Measurements from ENCODE around the gene RFTN1. TPM values are rescaled to one million over a fixed set of nuclear protein-coding genes. Genes with fewer than 3 reads are reported as not detected.

The RFTN1 gene
- total RNA-seq, 2 experiments from 2014 or later = 64.4 to 66.7 TPM

DNA sequence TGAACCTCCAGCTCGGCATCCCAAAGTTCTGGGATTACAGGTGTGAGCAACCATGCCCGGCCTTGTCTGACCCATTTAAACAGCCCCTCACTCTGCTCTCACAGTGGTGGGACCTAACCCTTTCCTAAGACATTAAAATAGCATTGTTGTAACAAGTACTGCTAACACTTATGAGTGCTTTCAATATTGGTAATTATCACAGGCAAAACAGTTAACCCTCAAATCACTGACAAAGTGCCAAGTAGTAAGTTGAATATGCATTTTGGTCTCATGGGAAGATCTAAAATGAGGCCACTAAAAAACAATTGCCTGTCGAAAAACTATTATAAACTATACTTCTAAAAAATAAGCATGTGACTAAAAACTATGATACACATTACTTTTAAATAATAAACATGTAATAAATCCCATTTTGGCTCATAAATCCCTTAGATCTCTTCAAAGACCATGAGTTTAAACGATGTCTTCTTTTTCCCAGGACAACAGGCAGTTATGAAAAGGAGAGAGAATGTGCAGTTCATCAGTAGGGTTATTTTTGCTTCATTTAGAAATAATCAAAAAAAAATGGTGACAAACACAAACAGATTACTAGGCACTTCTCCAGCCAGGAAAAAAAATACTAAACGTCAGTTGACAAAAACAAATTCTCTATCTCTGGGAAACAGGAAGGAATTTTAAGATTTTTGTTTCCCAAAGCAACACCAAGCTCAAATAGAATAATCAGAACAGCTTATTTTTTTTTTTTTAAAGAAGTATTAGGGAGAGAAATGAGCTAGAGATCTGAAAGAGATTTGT, 95.4 kb downstream of the RFTN1 start:
- Mint-ChIP-seq H3K4me1 (peaks cover 19% of the 10 kb centered on the region), H3K9me3 (no peaks in the 10 kb centered on the region), H3K36me3 (peaks cover 25% of the 10 kb centered on the region), H3K27me3 (no peaks in the 10 kb centered on the region), H3K27ac (no peak overlapping the region), H3K4me3 (no peak overlapping the region)
- POLR2A ChIA-PET = no interaction called here
- DNase-seq (no peak), ATAC-seq (ENCODE audit: low read depth) (no peak)

DNA sequence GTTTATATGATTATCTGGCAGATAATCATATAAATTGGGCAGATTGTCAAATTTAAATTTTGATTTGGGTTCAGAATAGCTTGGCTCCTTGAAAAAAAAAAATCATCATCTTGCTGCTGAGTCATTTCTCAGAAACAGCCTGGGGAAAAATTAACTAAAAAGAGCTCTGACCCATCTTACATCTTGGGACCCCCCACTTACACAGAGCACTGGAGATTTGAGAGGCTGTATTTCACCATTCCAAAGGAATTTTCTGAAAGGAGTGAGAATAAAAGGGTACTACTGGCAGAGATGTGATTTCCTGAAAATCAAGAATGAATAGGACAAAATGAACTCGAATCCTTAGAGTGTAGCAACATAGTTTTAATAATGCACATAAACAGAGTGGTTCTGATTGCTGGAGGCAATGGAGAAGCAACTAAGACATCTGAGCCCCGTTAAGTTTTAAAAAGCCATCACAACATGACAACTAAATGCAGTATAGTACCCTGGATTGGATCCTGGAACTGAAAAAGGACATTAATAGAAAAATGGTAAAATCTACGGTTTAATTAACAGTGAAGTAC, 97.5 kb downstream of the RFTN1 start:
- no peak for ATAC-seq (ENCODE audit: low read depth)
- no peak overlapping the region for H3K4me3 Mint-ChIP-seq
- peaks cover 27% of the 10 kb centered on the region for H3K4me1 Mint-ChIP-seq
- peaks cover 31% of the 10 kb centered on the region for H3K36me3 Mint-ChIP-seq
- H3K27me3 Mint-ChIP-seq = no peaks in the 10 kb centered on the region
- no peaks in the 10 kb centered on the region for H3K9me3 Mint-ChIP-seq
- no peak for DNase-seq
- H3K27ac Mint-ChIP-seq = no peak overlapping the region
- POLR2A ChIA-PET = no interaction called here

DNA sequence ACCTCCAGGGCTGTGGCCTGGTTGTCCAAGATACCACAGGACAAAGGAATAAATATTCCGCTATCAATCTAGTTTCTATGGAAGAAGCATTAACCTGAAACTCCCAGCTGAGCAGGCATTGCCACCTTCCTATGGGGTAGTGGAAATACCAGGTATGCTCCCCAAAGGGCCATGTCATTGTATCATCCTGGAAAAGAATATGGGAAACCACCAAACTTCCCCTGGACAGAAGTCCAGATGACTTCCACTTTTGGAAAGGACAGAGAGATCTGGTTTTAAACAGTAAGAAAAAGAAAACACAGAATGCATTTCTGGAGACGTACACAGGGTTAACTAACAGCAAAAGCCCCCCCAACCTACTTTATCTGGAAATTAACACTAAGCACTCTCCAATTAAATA, 100.2 kb downstream of the RFTN1 start:
- POLR2A ChIA-PET = no interaction called here
- Mint-ChIP-seq H3K27ac (no peak overlapping the region), H3K4me1 (peaks cover 26% of the 10 kb centered on the region), H3K4me3 (no peak overlapping the region), H3K27me3 (no peaks in the 10 kb centered on the region), H3K36me3 (peaks cover 30% of the 10 kb centered on the region), H3K9me3 (no peaks in the 10 kb centered on the region)
- ATAC-seq (ENCODE audit: low read depth) (no peak), DNase-seq (no peak)

DNA sequence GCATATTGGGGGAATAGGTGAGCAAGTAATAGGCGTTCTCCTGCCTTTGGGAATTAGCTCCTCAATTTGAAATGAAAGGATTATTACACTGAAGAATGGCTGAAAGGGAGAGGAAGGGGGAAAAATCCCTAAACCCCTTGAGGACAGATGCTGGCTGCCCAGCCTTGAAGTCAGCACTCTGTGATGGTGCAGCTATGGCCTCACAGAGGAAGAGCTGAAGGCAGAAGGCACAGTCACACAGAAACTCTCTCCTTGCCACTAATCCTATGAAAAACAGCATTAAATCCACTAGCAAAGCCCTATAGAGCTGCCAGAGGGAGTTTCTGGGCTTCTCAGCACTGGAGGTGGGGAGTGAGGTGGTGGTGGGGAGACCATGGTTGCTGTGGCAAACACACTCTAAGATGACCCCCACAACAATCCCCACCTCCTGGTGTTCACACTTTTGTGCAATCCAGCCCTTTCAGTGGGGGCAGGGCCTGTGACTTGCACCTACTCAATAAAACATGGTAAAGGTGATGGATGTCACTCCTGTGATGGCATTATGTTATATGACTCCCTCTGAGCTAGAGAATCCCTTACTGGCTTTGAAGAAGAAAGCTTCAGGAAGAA, 101.2 kb downstream of the RFTN1 start:
- Mint-ChIP-seq H3K9me3 (no peaks in the 10 kb centered on the region), H3K36me3 (peaks cover 33% of the 10 kb centered on the region), H3K27me3 (no peaks in the 10 kb centered on the region), H3K4me1 (peaks cover 25% of the 10 kb centered on the region), H3K4me3 (no peak overlapping the region), H3K27ac (no peak overlapping the region)
- DNase-seq (no peak), ATAC-seq (ENCODE audit: low read depth) (no peak)
- POLR2A ChIA-PET = no interaction called here

DNA sequence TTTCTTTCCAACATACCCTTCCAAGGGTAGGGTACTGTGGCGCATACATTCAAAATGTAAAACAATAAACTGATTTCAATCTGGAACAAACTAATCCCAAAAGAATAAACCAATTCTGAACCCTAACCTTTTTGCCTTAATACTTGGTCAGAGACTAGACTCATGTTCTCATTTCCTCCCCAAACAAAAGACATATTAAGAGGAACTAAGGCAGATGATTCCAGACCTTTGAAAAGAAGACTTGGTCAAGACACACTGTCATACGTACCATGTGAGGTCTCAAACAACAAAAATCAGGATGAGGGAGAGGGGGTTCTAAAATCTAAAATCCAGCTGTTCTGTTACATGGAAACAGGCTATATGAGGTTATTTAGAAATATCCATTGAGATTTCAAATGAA, 102.1 kb downstream of the RFTN1 start:
- peaks cover 21% of the 10 kb centered on the region for H3K4me1 Mint-ChIP-seq
- no peaks in the 10 kb centered on the region for H3K27me3 Mint-ChIP-seq
- H3K9me3 Mint-ChIP-seq = no peaks in the 10 kb centered on the region
- H3K4me3 Mint-ChIP-seq = no peak overlapping the region
- ATAC-seq (ENCODE audit: low read depth) = no peak
- peaks cover 31% of the 10 kb centered on the region for H3K36me3 Mint-ChIP-seq
- no peak for DNase-seq
- no peak overlapping the region for H3K27ac Mint-ChIP-seq
- POLR2A ChIA-PET = no interaction called here

DNA sequence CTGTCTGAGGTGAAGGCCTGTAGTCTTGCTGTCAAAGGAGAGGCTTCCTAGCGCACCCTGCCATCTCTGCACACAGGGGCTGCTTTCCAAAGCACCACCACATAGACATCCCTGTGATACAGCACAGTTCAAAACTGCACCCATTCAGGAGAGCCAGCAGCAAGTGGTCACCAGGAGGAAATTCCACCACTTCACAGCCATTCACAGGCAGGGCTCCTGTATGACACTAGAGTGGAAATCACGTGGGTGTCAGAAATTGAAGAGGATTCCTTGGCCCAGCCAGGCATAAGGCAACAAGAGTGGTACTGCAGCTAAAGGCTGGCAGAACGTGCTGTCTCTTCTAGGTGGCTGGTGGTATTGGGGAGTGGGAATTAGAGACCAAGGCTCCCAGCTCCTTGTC, 102.8 kb downstream of the RFTN1 start:
- ATAC-seq (ENCODE audit: low read depth) (no peak), DNase-seq (no peak)
- Mint-ChIP-seq H3K4me3 (no peak overlapping the region), H3K9me3 (no peaks in the 10 kb centered on the region), H3K36me3 (peaks cover 32% of the 10 kb centered on the region), H3K27ac (no peak overlapping the region), H3K4me1 (peaks cover 17% of the 10 kb centered on the region), H3K27me3 (no peaks in the 10 kb centered on the region)
- POLR2A ChIA-PET = no interaction called here

DNA sequence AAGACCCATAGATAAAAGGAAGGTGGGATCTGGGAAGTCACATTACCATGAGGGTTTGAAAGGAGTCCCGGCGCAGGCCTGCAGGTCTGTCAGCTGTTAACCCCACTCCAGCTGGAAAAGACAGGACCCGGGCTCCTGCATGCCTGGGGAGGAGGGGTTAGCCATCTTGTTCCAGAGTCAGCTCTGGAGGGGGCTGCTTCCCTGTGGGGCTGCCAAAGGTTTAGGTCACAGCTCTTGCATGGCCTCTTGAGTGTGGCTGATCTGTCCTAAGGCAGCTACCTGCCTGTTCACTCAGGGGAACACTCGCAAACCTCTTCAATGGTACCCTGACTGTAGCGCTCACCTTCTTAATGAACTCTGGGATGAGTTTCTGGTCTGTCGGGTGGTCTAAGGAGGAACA, 104.5 kb downstream of the RFTN1 start:
- DNase-seq (no peak), ATAC-seq (ENCODE audit: low read depth) (no peak)
- peaks cover 8% of the 10 kb centered on the region for H3K4me1 Mint-ChIP-seq
- H3K27me3 Mint-ChIP-seq = no peaks in the 10 kb centered on the region
- POLR2A ChIA-PET = no interaction called here
- no peaks in the 10 kb centered on the region for H3K9me3 Mint-ChIP-seq
- H3K36me3 Mint-ChIP-seq = peaks cover 32% of the 10 kb centered on the region
- no peak overlapping the region for H3K27ac Mint-ChIP-seq
- H3K4me3 Mint-ChIP-seq = no peak overlapping the region

DNA sequence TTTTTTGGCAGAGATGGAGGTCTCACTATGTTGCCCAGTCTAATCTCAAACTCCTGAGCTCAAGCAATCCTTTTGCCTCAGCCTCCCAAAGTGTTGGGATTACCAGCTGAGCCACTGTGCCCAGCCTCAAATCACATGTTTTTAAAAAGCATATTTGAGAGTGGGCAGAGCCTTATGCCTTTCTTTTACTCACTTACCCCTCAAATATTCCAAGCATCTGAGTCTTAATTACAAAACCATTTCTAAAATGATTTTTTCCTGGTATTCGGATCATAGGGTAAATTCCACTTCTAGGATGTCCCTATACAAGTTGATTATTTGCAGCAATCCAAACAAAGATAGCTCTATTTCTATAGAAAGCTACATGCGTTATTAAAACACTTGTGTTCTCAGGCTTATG, 106.1 kb downstream of the RFTN1 start:
- Mint-ChIP-seq H3K4me1 (peaks cover 10% of the 10 kb centered on the region), H3K27me3 (no peaks in the 10 kb centered on the region), H3K4me3 (no peak overlapping the region), H3K27ac (no peak overlapping the region), H3K36me3 (peaks cover 30% of the 10 kb centered on the region), H3K9me3 (no peaks in the 10 kb centered on the region)
- DNase-seq (no peak), ATAC-seq (ENCODE audit: low read depth) (no peak)
- POLR2A ChIA-PET = no interaction called here

DNA sequence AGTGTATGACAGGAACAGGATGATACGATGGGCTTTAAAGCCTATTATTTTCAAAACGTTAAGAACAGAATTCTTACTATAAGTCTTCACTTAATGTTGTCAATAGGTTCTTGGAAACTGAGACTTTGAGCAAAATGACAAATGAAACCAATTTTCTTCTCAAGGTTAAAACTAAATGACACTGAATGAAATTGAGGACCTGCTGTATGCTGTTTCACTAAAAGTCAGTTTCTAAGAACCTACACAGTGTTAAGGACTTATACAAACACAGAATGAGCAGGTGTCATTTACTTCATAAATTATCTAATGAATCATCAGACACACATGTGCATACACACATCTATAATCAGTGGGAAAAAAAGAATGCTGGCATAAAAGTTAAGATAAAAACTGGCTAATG, 106.9 kb downstream of the RFTN1 start:
- Mint-ChIP-seq H3K27ac (no peak overlapping the region), H3K4me3 (no peak overlapping the region), H3K27me3 (no peaks in the 10 kb centered on the region), H3K4me1 (peaks cover 4% of the 10 kb centered on the region), H3K36me3 (peaks cover 36% of the 10 kb centered on the region), H3K9me3 (no peaks in the 10 kb centered on the region)
- DNase-seq = no peak
- no peak for ATAC-seq (ENCODE audit: low read depth)
- POLR2A ChIA-PET = no interaction called here

DNA sequence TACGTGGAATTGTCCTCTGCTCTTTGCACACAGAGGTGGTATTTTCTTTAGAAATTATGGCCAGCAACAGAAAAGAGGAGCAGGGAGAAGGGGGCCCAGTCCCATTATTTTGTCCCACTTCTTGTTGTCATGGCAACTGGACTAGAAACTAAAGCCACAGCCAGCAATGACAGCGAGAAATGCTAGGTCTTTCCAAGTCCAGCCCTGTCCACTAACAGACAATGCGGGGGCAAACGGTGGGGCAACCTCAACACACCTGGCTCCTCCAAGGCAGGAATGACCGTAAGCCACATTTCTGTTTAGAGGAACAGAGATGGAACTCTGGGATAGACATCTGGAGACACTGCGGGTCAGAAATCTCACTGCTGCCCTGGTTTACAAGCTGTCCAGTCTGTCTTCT, 107.3 kb downstream of the RFTN1 start:
- POLR2A ChIA-PET = no interaction called here
- no peak overlapping the region for H3K27ac Mint-ChIP-seq
- peaks cover 4% of the 10 kb centered on the region for H3K4me1 Mint-ChIP-seq
- no peaks in the 10 kb centered on the region for H3K27me3 Mint-ChIP-seq
- no peak overlapping the region for H3K4me3 Mint-ChIP-seq
- no peak for DNase-seq
- peaks cover 39% of the 10 kb centered on the region for H3K36me3 Mint-ChIP-seq
- no peak for ATAC-seq (ENCODE audit: low read depth)
- H3K9me3 Mint-ChIP-seq = no peaks in the 10 kb centered on the region

DNA sequence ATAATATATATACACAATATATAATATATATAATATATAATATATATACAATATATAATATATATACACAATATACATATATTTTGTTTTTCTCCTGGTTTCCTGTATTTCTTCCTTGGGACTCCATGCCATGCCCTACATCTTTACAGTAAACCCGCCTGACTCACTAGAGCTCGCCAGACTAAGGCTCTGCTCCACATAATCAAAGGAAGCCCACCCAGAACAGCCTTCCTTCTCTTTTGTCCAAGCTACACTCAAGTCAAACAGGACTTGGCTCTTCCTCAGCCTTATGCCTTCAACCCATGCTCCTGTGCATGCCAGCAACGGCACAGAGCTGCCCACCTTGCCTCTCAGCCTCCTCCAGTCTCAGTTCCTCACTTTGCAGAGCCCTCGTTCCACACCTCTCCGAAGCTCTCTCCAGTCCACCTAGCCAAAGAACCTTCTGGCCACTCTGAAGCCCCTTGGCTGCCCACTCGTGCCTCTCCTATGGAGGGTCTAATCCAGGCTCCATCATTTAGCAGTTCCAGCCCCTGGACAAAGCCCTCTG, 109.1 kb downstream of the RFTN1 start:
- Mint-ChIP-seq H3K4me1 (peaks cover 8% of the 10 kb centered on the region), H3K36me3 (peaks cover 44% of the 10 kb centered on the region), H3K9me3 (no peaks in the 10 kb centered on the region), H3K4me3 (no peak overlapping the region), H3K27me3 (no peaks in the 10 kb centered on the region), H3K27ac (no peak overlapping the region)
- ATAC-seq (ENCODE audit: low read depth) = peak; percentile 37
- no peak for DNase-seq
- POLR2A ChIA-PET = no interaction called here

DNA sequence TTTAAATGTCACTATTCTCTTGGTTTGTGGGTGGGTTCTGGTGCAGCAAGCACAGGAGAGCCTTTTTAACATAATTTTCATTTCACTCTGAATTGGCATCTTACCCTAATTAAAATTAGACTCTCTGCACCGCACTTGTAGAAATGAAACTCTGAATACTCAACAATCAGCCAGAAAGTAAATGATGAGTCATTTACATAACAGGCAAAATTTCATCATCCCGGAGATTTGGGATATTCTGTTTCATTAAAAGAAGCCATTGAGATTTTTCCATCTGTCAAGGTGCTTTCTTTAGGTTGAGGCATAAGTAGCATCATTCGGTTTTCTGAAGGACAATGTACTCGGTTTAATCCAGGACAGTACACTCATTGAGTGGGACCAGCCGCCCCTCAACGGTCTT, 111.0 kb downstream of the RFTN1 start:
- no peak for ATAC-seq (ENCODE audit: low read depth)
- DNase-seq = no peak
- H3K9me3 Mint-ChIP-seq = no peaks in the 10 kb centered on the region
- H3K27me3 Mint-ChIP-seq = no peaks in the 10 kb centered on the region
- no peak overlapping the region for H3K4me3 Mint-ChIP-seq
- peaks cover 36% of the 10 kb centered on the region for H3K36me3 Mint-ChIP-seq
- no peak overlapping the region for H3K27ac Mint-ChIP-seq
- POLR2A ChIA-PET = no interaction called here
- peaks cover 8% of the 10 kb centered on the region for H3K4me1 Mint-ChIP-seq

DNA sequence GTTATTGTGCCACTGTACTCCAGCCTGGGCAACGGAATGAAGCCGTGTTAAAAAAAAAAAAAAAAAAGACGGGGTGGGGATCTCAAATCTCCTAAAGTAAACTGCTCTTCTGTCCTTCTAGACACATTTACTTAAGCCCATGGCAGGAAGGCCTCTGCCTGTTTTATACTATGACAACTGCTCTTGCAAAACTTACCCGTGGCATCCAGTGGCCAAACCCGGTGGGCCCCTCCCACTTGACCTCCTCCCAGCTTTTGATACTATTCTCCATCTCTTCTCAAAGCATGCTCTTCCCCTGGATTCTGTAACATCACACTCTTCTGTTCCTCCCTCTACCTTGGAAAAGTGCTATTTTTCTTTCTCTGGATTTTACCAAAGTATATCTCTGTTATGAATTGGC, 112.2 kb downstream of the RFTN1 start:
- peaks cover 46% of the 10 kb centered on the region for H3K36me3 Mint-ChIP-seq

More for the DNA sequence above, 112.2 kb downstream of the RFTN1 start:
- no peak for DNase-seq
- no peak overlapping the region for H3K4me3 Mint-ChIP-seq
- H3K9me3 Mint-ChIP-seq = peaks cover 2% of the 10 kb centered on the region
- ATAC-seq (ENCODE audit: low read depth) = no peak
- no peak overlapping the region for H3K27ac Mint-ChIP-seq
- H3K27me3 Mint-ChIP-seq = no peaks in the 10 kb centered on the region
- POLR2A ChIA-PET = no interaction called here
- H3K4me1 Mint-ChIP-seq = peaks cover 10% of the 10 kb centered on the region

Data from activated naive CD8-positive, alpha-beta T cell treated with anti-CD3 and anti-CD28 coated beads, Interleukin-2, amount 10 ng/mL, durations not matched to agents 7 days and 5 days (primary cell).